K562 (cell line): ENCODE data around the gene FAM149B1. TPM values are rescaled to one million over a fixed set of nuclear protein-coding genes. Genes with fewer than 3 reads are reported as not detected.

Experiments used
- CC2D1A ChIP-seq: fragments of 450-650 bp; IDR thresholded peaks from 2 replicates; pipeline ENCODE4 v1.6.1; 2017; ENCODE audit warnings: mild to moderate bottlenecking
- CREB1 ChIP-seq, 2 experiments: sonication (generic) in 1 of 2; formaldehyde crosslinking in 1 of 2; IDR thresholded peaks; 2 replicates each; pipeline versions ENCODE4 v1.6.1 to v1.8.0; 2012 to 2022; ENCODE audit warnings: inconsistent platforms in 1 of 2, mild to moderate bottlenecking in 1 of 2, missing genetic modification reagents in 1 of 2, moderate library complexity in 1 of 2
- CREB3 ChIP-seq: fragments of 450-650 bp; conservative IDR thresholded peaks from 2 replicates; pipeline ENCODE4 v1.6.1; 2016; ENCODE audit warnings: missing genetic modification characterization, low read depth, mild to moderate bottlenecking, missing compliant biosample characterization, moderate library complexity
- GATAD2B ChIP-seq: fragments of 450-650 bp; IDR thresholded peaks from 2 replicates; pipeline ENCODE4 v1.6.1; 2017; ENCODE audit warnings: mild to moderate bottlenecking, borderline replicate concordance
- HCFC1 ChIP-seq: IDR thresholded peaks from 2 replicates; pipeline ENCODE4 v1.6.1; 2012; ENCODE audit warnings: low read depth, low read length, improper control_type of control experiment
- HDAC1 ChIP-seq, 2 experiments: fragments of 450-650 bp; IDR thresholded peaks; 2 replicates each; pipeline ENCODE4 v1.6.1; 2016 to 2017; ENCODE audit warnings: inconsistent platforms in 1 of 2, mild to moderate bottlenecking in 1 of 2, moderate library complexity in 1 of 2
- ID3 ChIP-seq, 2 experiments: fragments of 250-450 bp in 1 of 2; fragments of 450-650 bp in 1 of 2; sonication (Bioruptor Pico) in 1 of 2; IDR thresholded peaks; 2 replicates each; pipeline versions ENCODE4 v1.6.1 to v1.8.0; 2016 to 2021; ENCODE audit warnings: mild to moderate bottlenecking in 2 of 2, moderate library complexity in 2 of 2, missing compliant biosample characterization in 1 of 2, missing genetic modification characterization in 1 of 2
- MBD2 ChIP-seq: sonication (generic); IDR thresholded peaks from 2 replicates; pipeline ENCODE4 v1.6.1; 2016; ENCODE audit warnings: low read depth, borderline replicate concordance
- MTF1 ChIP-seq: fragments of 250-450 bp; sonication (Bioruptor Pico); IDR thresholded peaks from 2 replicates; pipeline ENCODE4 v1.9.0; 2021; ENCODE audit warnings: moderate library complexity, mild to moderate bottlenecking, inconsistent platforms, borderline replicate concordance
- POLR2H ChIP-seq: IDR thresholded peaks from 2 replicates; pipeline ENCODE4 v1.6.1; 2016; ENCODE audit warnings: missing genetic modification characterization, low read depth, mild to moderate bottlenecking, control low read depth, missing compliant biosample characterization, moderate library complexity
- PRDM10 ChIP-seq: fragments of 450-650 bp; IDR thresholded peaks from 2 replicates; pipeline ENCODE4 v1.6.1; 2018; ENCODE audit not compliant: partially characterized antibody
- SMAD4 ChIP-seq: fragments of 250-450 bp; sonication (Bioruptor Pico); conservative IDR thresholded peaks from 2 replicates; pipeline ENCODE4 v1.8.0; 2021; ENCODE audit warnings: inconsistent platforms, mild to moderate bottlenecking, moderate library complexity
- STAG1 ChIP-seq: sonication (generic); formaldehyde crosslinking; IDR thresholded peaks from 2 replicates; pipeline ENCODE4 v1.5.0; 2020; ENCODE audit warnings: missing genetic modification reagents, borderline replicate concordance
- TFAP4 ChIP-seq: sonication (generic); formaldehyde crosslinking; IDR thresholded peaks from 2 replicates; pipeline ENCODE4 v1.8.0; 2022; ENCODE audit warnings: missing genetic modification reagents, mild to moderate bottlenecking, moderate library complexity, borderline replicate concordance
- ZBTB11 ChIP-seq, 3 experiments: fragments of 200-800 bp in 1 of 3; fragments of 250-450 bp in 1 of 3; fragments of 450-650 bp in 1 of 3; sonication (Bioruptor Pico) in 1 of 3; sonication (Bioruptor generic) in 1 of 3; formaldehyde crosslinking in 1 of 3; IDR thresholded peaks; 2 replicates each; pipeline versions ENCODE4 v1.6.1 to v1.8.0; 2016 to 2022; ENCODE audit warnings: mild to moderate bottlenecking in 2 of 3, missing genetic modification characterization in 2 of 3, missing compliant biosample characterization in 1 of 3, moderate library complexity in 1 of 3
- polyA plus RNA-seq, 8 experiments: library from polyadenylated mRNA; depleted of rRNA in 4 of 8; stranded (reverse) in 5 of 8; unstranded in 3 of 8; fragments of >200 nt; fragmentation: Nextera tagmentation in 2 of 8; fragmentation: Illumina TruSeq in 1 of 8; extraction: Ambion mirVana in 2 of 8; extraction: Trizol in 1 of 8; gene quantifications; 2 replicates each; pipeline versions ENCODE4 v1.2.1 to v1.2.3, GENCODE V29; 2011 to 2014; ENCODE audit warnings: inconsistent platforms in 1 of 8, missing spikeins in 1 of 8
- total RNA-seq, 7 experiments: library from RNA; depleted of rRNA in 6 of 7; stranded (reverse); fragments of >200 nt in 6 of 7; fragmentation: Illumina TruSeq in 2 of 7; extraction: Trizol in 2 of 7; gene quantifications; 2 replicates each; pipeline versions ENCODE4 v1.2.1 to v1.2.3, GENCODE V29; 2011 to 2021; ENCODE audit warnings: low replicate concordance in 1 of 7

Gene FAM149B1
- total and polyA plus RNA-seq, 9 of the 15 experiments (the other 6 are each of a cell fraction or from before 2014, with no cell fraction given) = 4.2 to 18.5 (median 9.3) TPM

GRCh38 chr10:73244866-73245477 lies 77.1 kb downstream of the FAM149B1 start (continued):
- TF ChIP-seq CREB1 (IDR thresholded peaks at IDR 0.05) = peak; percentile 52; the same call in 1 of the 2 replicates
- TF ChIP-seq CREB1 (CRISPR knock-in tag; IDR thresholded peaks at IDR 0.05) = no peak; the same call in 1 of the 2 replicates
- TF ChIP-seq TFAP4 (CRISPR knock-in tag) = peak; percentile 48; the same call in 1 of the 2 replicates
- TF ChIP-seq MTF1 = no peak
- TF ChIP-seq ZBTB11 (CRISPR knock-in tag; IDR thresholded peaks at IDR 0.05) = peak in 1 of 3 experiments; percentile 68; a peak in 2 of 6 replicates
- TF ChIP-seq SMAD4 = peak; percentile 88
- no peak for TF ChIP-seq ID3 (CRISPR knock-in tag; IDR thresholded peaks at IDR 0.05)
- TF ChIP-seq ID3 (tag; IDR thresholded peaks at IDR 0.05) = peak; percentile 96
- no peak for TF ChIP-seq STAG1 (CRISPR knock-in tag)
- peak; percentile 68 for TF ChIP-seq MBD2
- TF ChIP-seq GATAD2B = peak; percentile 76; the same call in 1 of the 2 replicates
- TF ChIP-seq HDAC1 (IDR thresholded peaks at IDR 0.05) = peak in 1 of 2 experiments; percentile 79; a peak in 2 of 4 replicates
- 0 out of 2 replicates have a peak, but pooled peaks have one; percentile 69 for TF ChIP-seq CREB3 (tag)
- TF ChIP-seq POLR2H (tag) = peak; percentile 51; the same call in 1 of the 2 replicates
- peak; percentile 8; the same call in 1 of the 2 replicates for TF ChIP-seq HCFC1
- TF ChIP-seq PRDM10 = no peak
- TF ChIP-seq CC2D1A = peak; percentile 91; the same call in 1 of the 2 replicates
